Keratinocyte (primary cell): ENCODE data around the gene RSPH9. TPM values are rescaled to one million over a fixed set of nuclear protein-coding genes. Genes with fewer than 3 reads are reported as not detected.

ENCODE experiments used
- DNase-seq: peaks from one replicate; pipeline ENCODE4 v3.0.0-alpha.2; 2011; ENCODE audit warnings: low read depth, missing footprints, low spot score
- FAIRE-seq: peaks from 2 replicates; lab custom pipeline; 2011; peaks lifted over from hg19 to GRCh38; lab: Jason Lieb, UNC
- H2AFZ ChIP-seq: 2 replicates; pipeline ENCODE4 v1.6.0; 2012; ENCODE audit warnings: low read length, control low read depth, inconsistent platforms; ENCODE audit not compliant: control insufficient read depth
- H3K27ac ChIP-seq: 2 replicates; pipeline ENCODE4 v1.5.1; 2011; ENCODE audit warnings: low read length; ENCODE audit not compliant: control insufficient read depth, insufficient read depth
- H3K27me3 ChIP-seq: 3 replicates; pipeline ENCODE4 v1.6.0; 2011; ENCODE audit warnings: low read length; ENCODE audit not compliant: control insufficient read depth, insufficient read depth; ENCODE audit errors: extremely low read depth
- H3K36me3 ChIP-seq, 2 experiments: 2 replicates in 1 of 2; 3 replicates in 1 of 2; pipeline ENCODE4 v1.5.1; 2011; ENCODE audit warnings: low read length in 2 of 2, mild to moderate bottlenecking in 1 of 2; ENCODE audit not compliant: control insufficient read depth in 2 of 2, insufficient read depth in 2 of 2; ENCODE audit errors: extremely low read depth in 1 of 2
- H3K4me1 ChIP-seq: 3 replicates; pipeline ENCODE4 v1.5.1; 2011; ENCODE audit warnings: low read length; ENCODE audit not compliant: control insufficient read depth, insufficient read depth; ENCODE audit errors: extremely low read depth
- H3K4me2 ChIP-seq: 3 replicates; pipeline ENCODE4 v1.6.0; 2011; ENCODE audit warnings: low read depth, low read length; ENCODE audit not compliant: control insufficient read depth, insufficient read depth; ENCODE audit errors: extremely low read depth
- H3K4me3 ChIP-seq, 3 experiments: fragments of 200-600 bp in 1 of 3; sonication (generic) in 1 of 3; 2 replicates in 2 of 3; 3 replicates in 1 of 3; pipeline ENCODE4 v1.5.1; 2011 to 2016; ENCODE audit warnings: low read length in 3 of 3, mild to moderate bottlenecking in 3 of 3, control low read depth in 2 of 3, inconsistent platforms in 1 of 3, low read depth in 1 of 3, mixed read lengths in 1 of 3, mixed run types in 1 of 3, moderate library complexity in 1 of 3; ENCODE audit not compliant: control insufficient read depth in 2 of 3, insufficient read depth in 2 of 3; ENCODE audit errors: extremely low read depth in 1 of 3
- H3K79me2 ChIP-seq: 2 replicates; pipeline ENCODE4 v1.6.0; 2012; ENCODE audit warnings: low read length; ENCODE audit not compliant: control insufficient read depth, insufficient read depth
- H3K9ac ChIP-seq: 3 replicates; pipeline ENCODE4 v1.6.0; 2011; ENCODE audit warnings: low read length; ENCODE audit not compliant: control insufficient read depth, insufficient read depth; ENCODE audit errors: extremely low read depth
- H3K9me1 ChIP-seq: 3 replicates; pipeline ENCODE4 v1.6.0; 2011; ENCODE audit warnings: low read length; ENCODE audit not compliant: control insufficient read depth, insufficient read depth; ENCODE audit errors: extremely low read depth
- H3K9me3 ChIP-seq: 2 replicates; pipeline ENCODE4 v1.5.1; 2012; ENCODE audit warnings: low read depth, low read length; ENCODE audit not compliant: control insufficient read depth
- H4K20me1 ChIP-seq: 3 replicates; pipeline ENCODE4 v1.6.0; 2011; ENCODE audit warnings: low read length; ENCODE audit not compliant: control insufficient read depth, insufficient read depth; ENCODE audit errors: extremely low read depth
- EZH2 ChIP-seq: IDR thresholded peaks from one replicate; pipeline ENCODE4 v1.6.1; 2012; ENCODE audit warnings: inconsistent platforms, mild to moderate bottlenecking, low read length, moderate library complexity
- dilution Hi-C: fragments of 300-500 bp; cut with MboI; formaldehyde crosslinking; loops from one replicate; pipeline ENCODE4 v1.7.0; 2020; ENCODE audit warnings: low sequenced_read_pairs; ENCODE audit not compliant: extremely low pct_ligation_motif_present
- polyA minus RNA-seq, 3 experiments: library from RNA; depleted of rRNA, polyadenylated mRNA; stranded (reverse); fragments of >200 nt; gene quantifications; 1 replicate in 1 of 3; 2 replicates in 1 of 3; 3 replicates in 1 of 3; pipeline ENCODE4 v1.2.3, GENCODE V29; 2011
- polyA plus RNA-seq, 5 experiments: library from polyadenylated mRNA; depleted of rRNA in 3 of 5; stranded (reverse) in 3 of 5; stranded (forward) in 1 of 5; unstranded in 1 of 5; fragments of >200 nt; gene quantifications; 1 replicate in 1 of 5; 2 replicates in 3 of 5; 3 replicates in 1 of 5; pipeline versions ENCODE4 v1.2.1 to v1.2.3, GENCODE V29; 2011 to 2012; ENCODE audit warnings: missing spikeins in 2 of 5, low read depth in 1 of 5, low replicate concordance in 1 of 5
- TF ChIP-seq, protein P1 (sequence below), 3 experiments: IDR thresholded peaks in 1 of 3; conservative IDR thresholded peaks in 1 of 3; optimal IDR thresholded peaks in 1 of 3; 2 replicates in 2 of 3; 3 replicates in 1 of 3; pipeline versions ENCODE3 to v1.5.1; 2011; ENCODE audit warnings: low read length in 3 of 3, mild to moderate bottlenecking in 3 of 3, moderate library complexity in 2 of 3, control low read depth in 1 of 3, inconsistent platforms in 1 of 3; ENCODE audit not compliant: insufficient read depth in 2 of 3; ENCODE audit errors: extremely low read depth in 1 of 3

RSPH9 gene, protein sequence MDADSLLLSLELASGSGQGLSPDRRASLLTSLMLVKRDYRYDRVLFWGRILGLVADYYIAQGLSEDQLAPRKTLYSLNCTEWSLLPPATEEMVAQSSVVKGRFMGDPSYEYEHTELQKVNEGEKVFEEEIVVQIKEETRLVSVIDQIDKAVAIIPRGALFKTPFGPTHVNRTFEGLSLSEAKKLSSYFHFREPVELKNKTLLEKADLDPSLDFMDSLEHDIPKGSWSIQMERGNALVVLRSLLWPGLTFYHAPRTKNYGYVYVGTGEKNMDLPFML
- polyA plus RNA-seq (not detected in 3 replicates), polyA minus RNA-seq (not detected in 3 replicates)
- polyA plus RNA-seq (2011; ENCODE audit: low read depth), result not detected
- polyA plus RNA-seq (2011; cell fraction: cytosol; rRNA removed), result not detected in 2 replicates
- not detected in 2 replicates for polyA plus RNA-seq (2011; cell fraction: nucleus; rRNA removed)
- 0.14 and 0.15 TPM in 2 replicates for polyA plus RNA-seq (2012; ENCODE audit: low replicate concordance)
- not detected for polyA minus RNA-seq (2011; cell fraction: cytosol; rRNA and poly(A)+ RNA removed)
- polyA minus RNA-seq (2011; cell fraction: nucleus; rRNA and poly(A)+ RNA removed), result not detected in 2 replicates

DNA sequence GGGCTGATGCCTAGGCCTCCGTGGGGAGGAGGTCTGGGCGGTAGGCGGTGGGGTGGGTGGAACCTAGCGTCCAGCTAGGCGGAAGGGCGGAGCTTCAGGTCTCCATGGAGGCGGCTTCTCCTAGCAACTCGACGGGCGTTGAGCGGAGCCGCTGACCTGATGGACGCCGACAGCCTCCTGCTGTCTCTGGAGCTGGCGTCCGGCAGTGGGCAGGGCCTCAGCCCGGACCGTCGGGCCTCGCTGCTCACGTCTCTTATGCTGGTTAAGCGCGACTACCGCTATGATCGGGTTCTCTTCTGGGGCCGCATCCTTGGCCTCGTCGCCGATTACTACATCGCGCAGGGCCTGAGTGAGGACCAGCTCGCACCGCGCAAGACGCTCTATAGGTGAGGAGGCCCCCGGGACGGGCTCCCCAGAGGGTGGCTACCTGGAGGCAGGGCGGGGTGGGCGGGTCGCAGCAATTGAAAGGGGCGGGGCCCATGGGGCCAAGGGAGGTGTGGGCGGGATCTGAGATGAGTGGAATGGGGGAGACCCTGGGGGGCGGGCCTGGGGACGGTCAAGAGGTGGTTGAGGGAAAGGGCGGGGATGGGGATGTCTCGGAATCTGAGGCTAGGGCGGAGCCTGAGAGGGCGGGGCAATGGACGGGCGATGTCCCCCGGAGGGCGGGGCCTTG is at the start of gene RSPH9:
RSPH9 (plus strand) TSS at position 97 of the 673 bp plus-strand sequence; CDS start at position 160, 63 bp downstream.
- FAIRE-seq, result no peak
- no peak within 1 kb of the TSS for H3K27ac ChIP-seq
- no peak for DNase-seq
- peaks cover 11% of the 10 kb centered on the region for H3K79me2 ChIP-seq
- TF ChIP-seq, protein P1, sequence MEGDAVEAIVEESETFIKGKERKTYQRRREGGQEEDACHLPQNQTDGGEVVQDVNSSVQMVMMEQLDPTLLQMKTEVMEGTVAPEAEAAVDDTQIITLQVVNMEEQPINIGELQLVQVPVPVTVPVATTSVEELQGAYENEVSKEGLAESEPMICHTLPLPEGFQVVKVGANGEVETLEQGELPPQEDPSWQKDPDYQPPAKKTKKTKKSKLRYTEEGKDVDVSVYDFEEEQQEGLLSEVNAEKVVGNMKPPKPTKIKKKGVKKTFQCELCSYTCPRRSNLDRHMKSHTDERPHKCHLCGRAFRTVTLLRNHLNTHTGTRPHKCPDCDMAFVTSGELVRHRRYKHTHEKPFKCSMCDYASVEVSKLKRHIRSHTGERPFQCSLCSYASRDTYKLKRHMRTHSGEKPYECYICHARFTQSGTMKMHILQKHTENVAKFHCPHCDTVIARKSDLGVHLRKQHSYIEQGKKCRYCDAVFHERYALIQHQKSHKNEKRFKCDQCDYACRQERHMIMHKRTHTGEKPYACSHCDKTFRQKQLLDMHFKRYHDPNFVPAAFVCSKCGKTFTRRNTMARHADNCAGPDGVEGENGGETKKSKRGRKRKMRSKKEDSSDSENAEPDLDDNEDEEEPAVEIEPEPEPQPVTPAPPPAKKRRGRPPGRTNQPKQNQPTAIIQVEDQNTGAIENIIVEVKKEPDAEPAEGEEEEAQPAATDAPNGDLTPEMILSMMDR (optimal IDR thresholded peaks at IDR 0.05 in 1 of 3, IDR thresholded peaks at IDR 0.05 in 1 of 3, conservative IDR thresholded peaks at IDR 0.05 in 1 of 3; ENCODE audit: extremely low read depth in 1 of 3, insufficient read depth in 2 of 3, low read length in 3 of 3), result no peak
- no peak for TF ChIP-seq EZH2
- H3K9ac ChIP-seq, result no peak within 1 kb of the TSS
- no peaks in the 10 kb centered on the region for H3K9me3 ChIP-seq
- no peaks in the 10 kb centered on the region for H3K27me3 ChIP-seq
- no peaks in the 10 kb centered on the region for H3K4me1 ChIP-seq
- peaks cover 5 to 12% of the 10 kb centered on the region in 2 experiments for H3K36me3 ChIP-seq
- dilution Hi-C loops, result no loop called here
- H3K4me2 ChIP-seq, result peak within 1 kb of the TSS; percentile 35
- H2AFZ ChIP-seq, result peak within 1 kb of the TSS; percentile 67
- no peaks in the 10 kb centered on the region for H3K9me1 ChIP-seq
- peak within 1 kb of the TSS in 1 of 3 experiments; percentile 42 for H3K4me3 ChIP-seq
- H4K20me1 ChIP-seq, result no peaks in the 10 kb centered on the region

DNA sequence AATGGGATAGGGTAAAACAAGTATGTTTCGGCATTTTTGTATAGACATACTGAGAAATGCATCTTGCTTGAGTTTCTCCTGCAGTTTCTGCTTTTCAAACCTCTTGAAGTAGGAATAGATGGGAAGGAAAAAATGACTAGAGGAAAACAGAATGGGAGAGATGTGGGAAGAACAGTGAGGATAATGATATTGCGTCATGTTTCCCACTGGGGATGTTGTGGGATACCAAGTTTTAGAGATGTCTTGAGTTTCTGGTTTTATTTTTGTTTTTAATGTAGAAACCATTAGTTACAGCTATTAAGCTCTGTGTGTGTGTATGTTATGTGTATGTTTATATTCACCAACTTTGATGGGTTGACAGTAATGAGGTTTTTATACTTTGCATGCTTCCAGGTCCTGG is 44.2 kb upstream of the RSPH9 start:
- H3K9me3 ChIP-seq, result no peaks in the 10 kb centered on the region
- peaks cover 19 to 33% of the 10 kb centered on the region in 2 experiments for H3K36me3 ChIP-seq
- FAIRE-seq, result no peak
- no peak for DNase-seq
- no peak overlapping the region for H2AFZ ChIP-seq
- no peaks in the 10 kb centered on the region for H3K79me2 ChIP-seq
- H4K20me1 ChIP-seq, result no peaks in the 10 kb centered on the region
- no peaks in the 10 kb centered on the region for H3K9me1 ChIP-seq
- no peak overlapping the region for H3K27ac ChIP-seq
- no peak overlapping the region for H3K4me2 ChIP-seq
- dilution Hi-C loops, result no loop called here
- TF ChIP-seq, protein P1 (optimal IDR thresholded peaks at IDR 0.05 in 1 of 3, IDR thresholded peaks at IDR 0.05 in 1 of 3, conservative IDR thresholded peaks at IDR 0.05 in 1 of 3; ENCODE audit: extremely low read depth in 1 of 3, insufficient read depth in 2 of 3, low read length in 3 of 3), result no peak
- TF ChIP-seq EZH2, result no peak
- no peak overlapping the region for H3K9ac ChIP-seq
- no peaks in the 10 kb centered on the region for H3K27me3 ChIP-seq
- peaks cover 11% of the 10 kb centered on the region for H3K4me1 ChIP-seq
- H3K4me3 ChIP-seq, result no peak overlapping the region
